Right lobe of liver (tissue), 6 donors: ENCODE data around the gene ST6GALNAC1. TPM values are rescaled to one million over a fixed set of nuclear protein-coding genes. Genes with fewer than 3 reads are reported as not detected.

Experiments used
- ATAC-seq, 4 donors: fragments of 200-7000 bp; cut with Tn5 transposase; one replicate each; pipeline ENCODE4 v1.9.1; 2020; ENCODE audit warnings: mild to moderate bottlenecking in 4 of 4, moderate library complexity in 4 of 4
- DNase-seq, 3 donors: peaks; one replicate each; pipeline ENCODE4 v3.0.0-alpha.2; 2020
- H3K27ac ChIP-seq, 3 donors: fragments of 200-600 bp; one replicate each; pipeline ENCODE4 v1.8.0; 2022
- H3K27me3 ChIP-seq, 2 donors: fragments of 200-600 bp; one replicate each; pipeline ENCODE4 v1.8.0; 2022
- H3K36me3 ChIP-seq, 4 donors: fragments of 200-600 bp; sonication (generic) in 1 of 4; one replicate each; pipeline versions ENCODE4 v1.5.1 to v1.8.0; 2017 to 2022; ENCODE audit warnings: control low read depth in 1 of 4
- H3K4me1 ChIP-seq, 4 donors: fragments of 200-600 bp; sonication (generic) in 1 of 4; one replicate each; pipeline versions ENCODE4 v1.5.1 to v1.8.0; 2017 to 2022; ENCODE audit warnings: control low read depth in 1 of 4
- H3K4me3 ChIP-seq, 3 donors: fragments of 200-600 bp; one replicate each; pipeline ENCODE4 v1.8.0; 2022
- H3K9me3 ChIP-seq, 4 donors: fragments of 200-600 bp; sonication (generic) in 1 of 4; one replicate each; pipeline versions ENCODE4 v1.5.1 to v1.8.0; 2017 to 2022; ENCODE audit warnings: control low read depth in 1 of 4
- POLR2A ChIP-seq: fragments of 450-650 bp; IDR thresholded peaks from one replicate; pipeline ENCODE4 v1.6.1; 2017; ENCODE audit warnings: antibody characterized with exemption, mild to moderate bottlenecking
- WGBS: methylation state at CpG from one replicate; pipeline ENCODE4 v1.1.6; 2018; ENCODE audit warnings: low coverage, low lambda C conversion rate; ENCODE audit not compliant: insufficient coverage; ENCODE audit errors: missing lambda C conversion rate; 5-methylcytosine and 5-hydroxymethylcytosine counted together
- intact Hi-C, 2 donors: fragments of 100-400 bp; cut with DNase I; formaldehyde crosslinking; loops; one replicate each; pipeline versions ENCODE4 v1.11.2 to v1.14.1; 2022
- total RNA-seq, 6 experiments: library from RNA; depleted of rRNA in 2 of 6; stranded (reverse); fragments of >200 nt in 2 of 6; fragmentation: NEBNext Ultra II Directional in 3 of 6; extraction: Animal tissue kit (Norgen Biotek cat#: 25700) in 3 of 6; gene quantifications; one replicate each; pipeline versions ENCODE4 v1.1.0 to v1.2.4, GENCODE V29; 2016 to 2023
- TF ChIP-seq, protein P1 (sequence below), 4 donors: fragments of 200-600 bp in 3 of 4; fragments of 450-650 bp in 1 of 4; IDR thresholded peaks; one replicate each; pipeline versions ENCODE4 v1.5.1 to v1.8.0; 2016 to 2022; ENCODE audit warnings: antibody characterized with exemption in 4 of 4, mild to moderate bottlenecking in 2 of 4
- donor health status: DM: no; HTN: yes; CAD: no.
- donor health status: DM: no; HTN: no; CAD: no.
- donor health status: DM: no; HTN: no; CAD: no.
- donor health status: DM: no; HTN: yes; CAD: no.
- donor health status: DM: no; HTN: yes; CAD: no.

The ST6GALNAC1 gene
- total RNA-seq, 6 experiments from 2014 or later = 0.42 to 1.4 (median 0.62) TPM; not detected in 3

DNA sequence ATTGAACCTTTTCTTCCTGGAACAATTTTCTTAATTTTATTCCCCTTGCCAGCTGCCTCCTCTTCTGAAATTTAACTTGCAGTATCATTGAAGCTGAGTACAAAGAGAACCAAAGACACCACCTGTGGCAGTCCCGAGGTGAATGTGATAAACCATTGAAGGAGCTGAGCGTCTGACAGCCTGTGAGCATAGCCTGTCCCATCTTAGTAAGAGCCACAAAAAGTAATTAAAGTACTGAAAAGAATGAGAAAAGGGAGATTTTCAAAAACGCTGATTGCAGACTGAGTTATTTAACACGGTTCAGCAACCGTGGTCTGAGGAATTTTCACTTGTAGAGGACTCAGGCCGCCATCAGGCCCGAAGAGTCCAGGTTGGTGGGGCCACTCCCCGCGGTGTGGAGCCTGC is 27.2 kb upstream of the ST6GALNAC1 start:
- TF ChIP-seq POLR2A = no peak
- TF ChIP-seq, protein P1, sequence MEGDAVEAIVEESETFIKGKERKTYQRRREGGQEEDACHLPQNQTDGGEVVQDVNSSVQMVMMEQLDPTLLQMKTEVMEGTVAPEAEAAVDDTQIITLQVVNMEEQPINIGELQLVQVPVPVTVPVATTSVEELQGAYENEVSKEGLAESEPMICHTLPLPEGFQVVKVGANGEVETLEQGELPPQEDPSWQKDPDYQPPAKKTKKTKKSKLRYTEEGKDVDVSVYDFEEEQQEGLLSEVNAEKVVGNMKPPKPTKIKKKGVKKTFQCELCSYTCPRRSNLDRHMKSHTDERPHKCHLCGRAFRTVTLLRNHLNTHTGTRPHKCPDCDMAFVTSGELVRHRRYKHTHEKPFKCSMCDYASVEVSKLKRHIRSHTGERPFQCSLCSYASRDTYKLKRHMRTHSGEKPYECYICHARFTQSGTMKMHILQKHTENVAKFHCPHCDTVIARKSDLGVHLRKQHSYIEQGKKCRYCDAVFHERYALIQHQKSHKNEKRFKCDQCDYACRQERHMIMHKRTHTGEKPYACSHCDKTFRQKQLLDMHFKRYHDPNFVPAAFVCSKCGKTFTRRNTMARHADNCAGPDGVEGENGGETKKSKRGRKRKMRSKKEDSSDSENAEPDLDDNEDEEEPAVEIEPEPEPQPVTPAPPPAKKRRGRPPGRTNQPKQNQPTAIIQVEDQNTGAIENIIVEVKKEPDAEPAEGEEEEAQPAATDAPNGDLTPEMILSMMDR (IDR thresholded peaks at IDR 0.05) = no peak
- intact Hi-C loops = no loop called here
- H3K36me3 ChIP-seq = no peaks in the 10 kb centered on the region
- H3K4me1 ChIP-seq = peaks cover 0 to 11% (median 2%) of the 10 kb centered on the region in 4 donors
- H3K9me3 ChIP-seq = no peaks in the 10 kb centered on the region
- H3K27me3 ChIP-seq = no peaks in the 10 kb centered on the region
- peak overlapping the region in 1 of 3 donors; percentile 75 for H3K27ac ChIP-seq
- H3K4me3 ChIP-seq = no peak overlapping the region
- ATAC-seq (no peak), DNase-seq (no peak)
- WGBS = 73% methylated on average over 9 of the region's 9 CpGs

DNA sequence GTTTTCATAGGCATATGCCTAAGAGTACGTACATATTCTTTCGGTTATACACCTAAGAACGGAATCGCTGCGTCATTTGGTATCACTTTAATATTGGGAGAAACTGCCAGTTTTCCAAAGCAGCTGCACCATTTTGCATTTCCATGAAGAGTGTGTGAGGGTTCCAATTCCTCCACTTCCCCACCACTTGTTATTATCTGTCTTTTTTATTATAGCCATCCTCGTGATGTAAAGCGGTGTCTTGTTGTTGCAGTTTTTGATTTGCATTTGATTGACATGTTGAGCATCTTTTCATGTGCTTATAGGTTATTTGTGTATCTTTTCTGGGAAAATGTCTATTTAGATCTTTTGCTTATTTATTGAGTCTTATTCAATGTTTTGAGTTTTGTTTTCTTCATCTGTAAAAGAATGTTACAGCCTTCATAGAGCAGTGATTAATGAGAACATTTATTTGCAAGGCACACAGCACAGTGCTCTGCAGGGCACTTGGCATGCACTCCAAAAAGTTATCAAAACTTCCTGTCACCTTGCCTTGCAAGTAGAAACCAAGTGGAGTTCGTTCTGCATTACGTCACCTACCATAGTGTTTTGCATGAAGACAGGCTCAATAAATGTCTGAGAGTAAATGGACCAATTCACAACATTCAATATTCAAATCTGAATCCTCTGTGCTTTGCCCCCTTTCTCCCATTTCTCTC is 26.6 kb upstream of the ST6GALNAC1 start:
- DNase-seq (no peak), ATAC-seq (peak in 1 of 4 donors; percentile 45)
- 67% methylated on average over 8 of the region's 9 CpGs for WGBS
- H3K27me3 ChIP-seq = no peaks in the 10 kb centered on the region
- no peak overlapping the region for H3K27ac ChIP-seq
- intact Hi-C loops = no loop called here
- no peaks in the 10 kb centered on the region for H3K36me3 ChIP-seq
- H3K9me3 ChIP-seq = no peaks in the 10 kb centered on the region
- no peak overlapping the region for H3K4me3 ChIP-seq
- no peak for TF ChIP-seq POLR2A
- TF ChIP-seq, protein P1 (IDR thresholded peaks at IDR 0.05) = no peak
- H3K4me1 ChIP-seq = peaks cover 0 to 11% (median 2%) of the 10 kb centered on the region in 4 donors

DNA sequence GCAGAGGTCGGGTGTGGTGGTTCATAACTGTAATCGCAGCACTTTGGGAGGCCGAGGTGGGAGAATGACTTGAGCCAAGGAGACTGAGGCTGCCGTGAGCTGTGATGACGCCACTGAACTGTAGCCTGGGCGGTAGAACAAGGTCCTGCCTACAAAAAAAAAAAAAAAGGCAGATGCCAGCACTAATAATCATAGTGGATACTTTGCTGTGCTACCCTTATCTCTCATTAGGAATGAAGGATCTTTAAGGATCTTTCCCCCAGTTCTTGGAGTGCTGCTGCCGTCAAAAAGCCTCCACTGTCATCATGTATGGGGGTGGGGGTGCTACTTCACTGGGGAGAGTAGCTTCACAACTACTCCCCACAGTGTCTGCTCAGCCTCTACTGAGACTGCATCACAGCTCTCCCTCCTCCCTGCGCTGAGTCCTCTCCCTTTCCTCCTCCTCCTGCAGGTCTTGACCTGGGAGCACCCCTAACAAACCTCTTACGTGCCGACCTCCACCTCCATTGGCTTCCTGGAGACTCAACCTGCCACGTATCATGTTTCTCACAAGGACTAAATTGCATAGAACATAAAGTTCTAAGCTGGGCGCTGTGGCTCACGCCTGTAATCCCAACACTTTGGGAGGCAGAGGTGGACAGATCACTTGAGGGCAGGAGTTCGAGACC is 24.4 kb upstream of the ST6GALNAC1 start:
- H3K27ac ChIP-seq = no peak overlapping the region
- H3K9me3 ChIP-seq = no peaks in the 10 kb centered on the region
- intact Hi-C loops = no loop called here
- peaks cover 0 to 11% (median 2%) of the 10 kb centered on the region in 4 donors for H3K4me1 ChIP-seq
- no peaks in the 10 kb centered on the region for H3K36me3 ChIP-seq
- WGBS = 68% methylated on average over 12 of the region's 14 CpGs
- no peak overlapping the region for H3K4me3 ChIP-seq
- TF ChIP-seq, protein P1 (IDR thresholded peaks at IDR 0.05) = no peak
- TF ChIP-seq POLR2A = no peak
- no peaks in the 10 kb centered on the region for H3K27me3 ChIP-seq
- DNase-seq = no peak
- ATAC-seq = no peak

DNA sequence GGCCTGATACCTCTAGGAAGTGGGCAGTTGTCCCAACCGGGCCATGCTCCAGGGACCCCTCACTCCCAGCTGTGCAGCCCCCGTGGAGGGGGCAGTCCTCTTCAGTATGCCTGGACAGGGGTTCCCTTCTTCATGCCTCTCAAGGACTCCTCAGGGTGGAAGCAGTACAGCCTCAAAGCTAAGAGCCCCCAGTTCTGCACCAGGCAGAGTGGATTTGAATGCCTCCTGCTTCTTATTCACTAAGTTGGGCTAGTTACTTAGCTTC is 23.9 kb upstream of the ST6GALNAC1 start:
- H3K36me3 ChIP-seq = no peaks in the 10 kb centered on the region
- H3K4me3 ChIP-seq = no peak overlapping the region
- intact Hi-C loops = no loop called here
- H3K27ac ChIP-seq = no peak overlapping the region
- no peaks in the 10 kb centered on the region for H3K9me3 ChIP-seq
- TF ChIP-seq, protein P1 (IDR thresholded peaks at IDR 0.05) = no peak
- TF ChIP-seq POLR2A = no peak
- no peak for DNase-seq
- no peaks in the 10 kb centered on the region for H3K27me3 ChIP-seq
- ATAC-seq = no peak
- 50% methylated on average over 1 of the region's 2 CpGs for WGBS
- H3K4me1 ChIP-seq = peaks cover 0 to 7% (median under 1%) of the 10 kb centered on the region in 4 donors
